ENCODE results near the gene ESR1.

DNA sequence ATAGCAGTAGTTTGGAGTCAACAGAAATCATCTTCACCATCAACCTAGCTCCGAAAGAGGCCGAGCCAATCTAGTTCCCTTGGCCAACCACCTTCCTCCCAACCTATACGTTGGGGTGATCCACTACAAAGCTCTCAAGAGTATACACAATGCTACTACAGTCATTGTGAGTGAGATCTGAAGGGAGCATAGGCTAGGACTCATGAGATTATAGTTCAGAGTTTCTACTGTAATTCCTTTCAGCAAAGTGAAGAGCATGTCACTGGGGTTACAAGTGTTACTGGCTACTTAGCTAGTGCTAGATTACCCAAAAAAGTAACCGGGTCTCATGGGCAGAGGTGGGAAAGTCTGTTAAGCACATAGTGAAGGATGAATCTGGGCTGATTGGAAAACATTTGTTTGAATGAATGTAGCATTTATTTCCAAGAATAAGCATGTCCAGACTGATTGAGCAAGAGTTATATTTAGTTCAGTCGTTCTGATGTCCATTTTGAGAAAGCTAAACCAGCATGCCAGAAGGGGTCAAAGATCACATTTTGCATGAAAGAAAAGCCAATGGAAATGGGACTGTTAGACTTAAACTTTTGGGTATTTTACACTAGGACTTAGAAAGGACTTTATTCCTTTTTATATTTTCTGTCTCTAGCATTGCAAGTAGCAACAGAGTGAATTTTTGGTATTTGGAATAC, 10.5 kb upstream of the ESR1 start:
- TF ChIP-seq EZH2phosphoT487 (IDR thresholded peaks at IDR 0.05) (no peak), EZH2 (IDR thresholded peaks at IDR 0.05) (no peak)
- TF ChIP-seq, protein P1, sequence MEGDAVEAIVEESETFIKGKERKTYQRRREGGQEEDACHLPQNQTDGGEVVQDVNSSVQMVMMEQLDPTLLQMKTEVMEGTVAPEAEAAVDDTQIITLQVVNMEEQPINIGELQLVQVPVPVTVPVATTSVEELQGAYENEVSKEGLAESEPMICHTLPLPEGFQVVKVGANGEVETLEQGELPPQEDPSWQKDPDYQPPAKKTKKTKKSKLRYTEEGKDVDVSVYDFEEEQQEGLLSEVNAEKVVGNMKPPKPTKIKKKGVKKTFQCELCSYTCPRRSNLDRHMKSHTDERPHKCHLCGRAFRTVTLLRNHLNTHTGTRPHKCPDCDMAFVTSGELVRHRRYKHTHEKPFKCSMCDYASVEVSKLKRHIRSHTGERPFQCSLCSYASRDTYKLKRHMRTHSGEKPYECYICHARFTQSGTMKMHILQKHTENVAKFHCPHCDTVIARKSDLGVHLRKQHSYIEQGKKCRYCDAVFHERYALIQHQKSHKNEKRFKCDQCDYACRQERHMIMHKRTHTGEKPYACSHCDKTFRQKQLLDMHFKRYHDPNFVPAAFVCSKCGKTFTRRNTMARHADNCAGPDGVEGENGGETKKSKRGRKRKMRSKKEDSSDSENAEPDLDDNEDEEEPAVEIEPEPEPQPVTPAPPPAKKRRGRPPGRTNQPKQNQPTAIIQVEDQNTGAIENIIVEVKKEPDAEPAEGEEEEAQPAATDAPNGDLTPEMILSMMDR (IDR thresholded peaks at IDR 0.05) = no peak
